SK-N-SH treated with all-trans-retinoic acid at 6 μM for 48 hours (cell line): ENCODE results near the gene MOXD1.
"Not testable (repeated sequence)": the region's sequence is repeated elsewhere in the genome, so short reads cannot be mapped to it uniquely, and the experiment has no call there.

Source experiments
- ATAC-seq: fragments of 200-7000 bp; cut with Tn5 transposase; 3 replicates; pipeline ENCODE4 v1.9.1; 2020; ENCODE audit warnings: mild to moderate bottlenecking, moderate library complexity
- ARNTL ChIP-seq: fragments of 450-650 bp; formaldehyde crosslinking; IDR thresholded peaks from 2 replicates; pipeline ENCODE4 v1.5.0; 2020; ENCODE audit warnings: low read depth, mild to moderate bottlenecking, moderate library complexity, borderline replicate concordance
- BACH2 ChIP-seq: fragments of 250-450 bp; sonication (Bioruptor Pico); IDR thresholded peaks from 2 replicates; pipeline ENCODE4 v1.9.0; 2021; ENCODE audit warnings: mild to moderate bottlenecking, borderline replicate concordance
- CREB5 ChIP-seq: fragments of 250-450 bp; sonication (Bioruptor Pico); IDR thresholded peaks from 2 replicates; pipeline ENCODE4 v1.5.1; 2020; ENCODE audit warnings: low read depth, mild to moderate bottlenecking, moderate library complexity
- ESRRG ChIP-seq: fragments of 250-450 bp; sonication (Bioruptor Pico); IDR thresholded peaks from 2 replicates; pipeline ENCODE4 v1.6.1; 2021; ENCODE audit warnings: mild to moderate bottlenecking
- GLIS3 ChIP-seq: fragments of 250-450 bp; sonication (Bioruptor Pico); IDR thresholded peaks from 2 replicates; pipeline ENCODE4 v1.5.0; 2020; ENCODE audit warnings: mild to moderate bottlenecking, moderate library complexity
- OSR1 ChIP-seq: fragments of 250-450 bp; sonication (Bioruptor Pico); IDR thresholded peaks from 2 replicates; pipeline ENCODE4 v1.8.0; 2022; ENCODE audit warnings: moderate library complexity, mild to moderate bottlenecking, inconsistent platforms
- RARB ChIP-seq: fragments of 250-450 bp; sonication (Bioruptor Pico); IDR thresholded peaks from 2 replicates; pipeline ENCODE4 v1.8.0; 2021; ENCODE audit warnings: mild to moderate bottlenecking, moderate library complexity
- SNAI2 ChIP-seq: fragments of 250-450 bp; sonication (Bioruptor Pico); IDR thresholded peaks from 2 replicates; pipeline ENCODE4 v1.5.0; 2020; ENCODE audit warnings: mild to moderate bottlenecking, moderate library complexity
- TCF4 ChIP-seq: fragments of 250-450 bp; sonication (Bioruptor Pico); IDR thresholded peaks from 2 replicates; pipeline ENCODE4 v1.8.0; 2021; ENCODE audit warnings: mild to moderate bottlenecking, moderate library complexity, borderline replicate concordance
- TOX ChIP-seq: fragments of 250-450 bp; sonication (Bioruptor Pico); IDR thresholded peaks from 2 replicates; pipeline ENCODE4 v1.8.0; 2021; ENCODE audit warnings: mild to moderate bottlenecking, moderate library complexity, borderline replicate concordance
- ZC3H10 ChIP-seq: fragments of 250-450 bp; sonication (Bioruptor Pico); IDR thresholded peaks from 2 replicates; pipeline ENCODE4 v1.5.1; 2021; ENCODE audit warnings: mild to moderate bottlenecking, moderate library complexity
- ZFP3 ChIP-seq: fragments of 250-450 bp; sonication (Bioruptor Pico); IDR thresholded peaks from 2 replicates; pipeline ENCODE4 v1.5.0; 2020; ENCODE audit warnings: mild to moderate bottlenecking, moderate library complexity
- ZFP30 ChIP-seq: fragments of 450-650 bp; formaldehyde crosslinking; IDR thresholded peaks from 2 replicates; pipeline ENCODE4 v1.5.0; 2022; ENCODE audit warnings: mild to moderate bottlenecking, moderate library complexity
- ZNF565 ChIP-seq: fragments of 450-650 bp; formaldehyde crosslinking; conservative IDR thresholded peaks from 2 replicates; pipeline ENCODE4 v1.5.0; 2020; ENCODE audit warnings: low read depth, mild to moderate bottlenecking, moderate library complexity
- ZNF70 ChIP-seq: fragments of 450-650 bp; formaldehyde crosslinking; IDR thresholded peaks from 2 replicates; pipeline ENCODE4 v1.5.0; 2020; ENCODE audit warnings: mild to moderate bottlenecking, moderate library complexity
- TF ChIP-seq, protein P1 (sequence below): fragments of 250-450 bp; sonication (Bioruptor Pico); IDR thresholded peaks from 2 replicates; pipeline ENCODE4 v1.5.0; 2020; ENCODE audit warnings: mild to moderate bottlenecking, moderate library complexity
- TF ChIP-seq, protein P2 (sequence below): fragments of 250-450 bp; sonication (Bioruptor Pico); IDR thresholded peaks from 2 replicates; pipeline ENCODE4 v1.5.1; 2021; ENCODE audit warnings: mild to moderate bottlenecking, moderate library complexity
- TF ChIP-seq, protein P3 (sequence below): fragments of 250-450 bp; sonication (Bioruptor Pico); IDR thresholded peaks from 2 replicates; pipeline ENCODE4 v1.8.0; 2021; ENCODE audit warnings: low read depth, mild to moderate bottlenecking, moderate library complexity, borderline replicate concordance

Gene MOXD1

DNA sequence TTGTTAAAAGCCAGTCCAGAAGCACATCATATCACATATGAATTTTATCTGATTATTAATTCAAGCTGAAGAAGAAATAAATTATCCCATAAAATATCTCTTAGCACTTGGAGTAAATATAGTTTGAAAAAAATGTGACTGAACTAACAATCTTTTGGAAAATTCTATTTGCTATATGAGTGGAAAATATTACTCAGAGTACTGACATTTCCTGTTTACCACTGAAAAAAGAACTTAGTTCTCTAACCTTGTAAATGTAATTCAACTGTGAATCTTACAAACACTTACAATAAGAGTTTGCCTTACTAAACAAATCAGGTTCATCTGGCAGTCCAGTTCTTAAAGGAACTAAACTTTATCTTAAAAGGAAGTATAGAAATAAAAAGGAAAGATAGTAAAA is 44.2 kb downstream of the MOXD1 start:
- TF ChIP-seq RARB (CRISPR knock-in tag), result no peak
- 0 out of 2 replicates have a peak, but pooled peaks have one; percentile 34 for TF ChIP-seq ZC3H10
- ATAC-seq, result no peak; the same call in 2 of the 3 replicates

DNA sequence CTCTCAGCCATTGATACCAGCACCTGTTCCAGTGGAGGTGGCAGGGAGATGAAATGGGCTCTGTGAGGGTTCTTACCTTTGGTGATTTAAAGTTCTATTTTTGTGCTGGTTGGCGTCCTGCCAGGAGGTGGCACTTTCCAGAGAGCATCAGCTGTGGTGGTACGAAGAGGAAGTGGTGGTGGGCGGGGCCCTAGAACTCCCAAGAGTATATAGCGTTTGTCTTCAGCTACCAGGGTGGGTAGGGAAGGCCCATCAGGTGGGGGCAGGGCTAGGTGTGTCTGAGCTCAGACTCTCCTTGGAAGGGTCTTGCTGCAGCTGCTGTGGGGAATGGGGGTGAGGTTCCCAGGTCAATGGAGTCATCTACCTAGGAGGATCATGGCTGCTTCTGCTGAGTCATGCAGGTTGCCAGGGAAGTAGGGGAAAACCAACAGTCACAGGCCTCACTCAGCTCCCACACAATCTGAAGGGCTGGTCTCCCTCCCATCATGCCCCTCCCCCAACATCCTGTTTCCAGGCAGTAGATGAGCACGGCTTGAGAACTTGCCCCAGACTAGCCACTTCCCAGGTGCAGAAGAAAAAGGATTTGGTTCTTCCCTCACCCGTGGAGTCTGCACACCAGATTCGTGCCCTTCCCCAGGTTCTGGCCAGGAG is 46.6 kb downstream of the MOXD1 start:
- ATAC-seq, result no peak
- TF ChIP-seq ZNF70 (CRISPR knock-in tag) (no peak), ZFP30 (no peak), TCF4 (CRISPR knock-in tag) (no peak)

DNA sequence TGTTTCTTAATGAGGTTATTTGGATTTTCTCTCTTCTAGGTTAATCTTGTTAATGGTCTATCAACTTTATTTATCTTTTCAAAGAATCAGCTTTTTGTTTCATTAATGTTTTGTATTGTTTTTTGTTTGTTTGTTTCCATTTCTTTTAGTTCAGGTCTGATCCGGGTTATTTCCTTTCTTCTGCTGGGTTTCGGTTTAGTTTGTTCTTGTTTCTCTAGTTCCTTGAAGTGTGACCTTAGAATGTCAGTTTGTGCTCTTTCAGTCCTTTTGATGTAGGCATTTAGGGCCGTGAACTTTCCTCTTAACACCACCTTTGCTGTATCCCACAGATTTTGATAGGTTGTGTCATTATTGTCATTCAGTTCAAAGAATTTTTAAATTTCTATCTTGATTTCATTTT is 49.3 kb downstream of the MOXD1 start:
- ATAC-seq, result not testable (repeated sequence)

DNA sequence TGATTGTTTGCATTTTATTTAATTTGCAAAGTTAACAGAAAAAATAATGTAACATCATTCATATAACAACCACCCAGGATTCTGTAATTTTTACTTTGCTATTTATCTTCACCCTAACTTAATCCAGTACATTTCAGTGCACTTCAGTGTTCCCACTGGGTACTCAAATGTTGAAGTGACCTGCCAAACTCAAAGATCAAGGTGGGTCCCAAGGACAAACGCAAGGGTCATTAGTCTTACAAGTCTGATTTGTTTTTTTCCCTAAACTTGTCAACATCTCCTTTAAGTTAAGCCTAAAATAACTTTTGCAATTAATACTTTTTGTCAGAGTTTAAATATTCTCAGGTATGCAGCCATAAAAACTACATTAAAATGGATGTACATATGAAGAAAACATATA is 53.0 kb downstream of the MOXD1 start:
- no peak for TF ChIP-seq CREB5
- TF ChIP-seq, protein P1, sequence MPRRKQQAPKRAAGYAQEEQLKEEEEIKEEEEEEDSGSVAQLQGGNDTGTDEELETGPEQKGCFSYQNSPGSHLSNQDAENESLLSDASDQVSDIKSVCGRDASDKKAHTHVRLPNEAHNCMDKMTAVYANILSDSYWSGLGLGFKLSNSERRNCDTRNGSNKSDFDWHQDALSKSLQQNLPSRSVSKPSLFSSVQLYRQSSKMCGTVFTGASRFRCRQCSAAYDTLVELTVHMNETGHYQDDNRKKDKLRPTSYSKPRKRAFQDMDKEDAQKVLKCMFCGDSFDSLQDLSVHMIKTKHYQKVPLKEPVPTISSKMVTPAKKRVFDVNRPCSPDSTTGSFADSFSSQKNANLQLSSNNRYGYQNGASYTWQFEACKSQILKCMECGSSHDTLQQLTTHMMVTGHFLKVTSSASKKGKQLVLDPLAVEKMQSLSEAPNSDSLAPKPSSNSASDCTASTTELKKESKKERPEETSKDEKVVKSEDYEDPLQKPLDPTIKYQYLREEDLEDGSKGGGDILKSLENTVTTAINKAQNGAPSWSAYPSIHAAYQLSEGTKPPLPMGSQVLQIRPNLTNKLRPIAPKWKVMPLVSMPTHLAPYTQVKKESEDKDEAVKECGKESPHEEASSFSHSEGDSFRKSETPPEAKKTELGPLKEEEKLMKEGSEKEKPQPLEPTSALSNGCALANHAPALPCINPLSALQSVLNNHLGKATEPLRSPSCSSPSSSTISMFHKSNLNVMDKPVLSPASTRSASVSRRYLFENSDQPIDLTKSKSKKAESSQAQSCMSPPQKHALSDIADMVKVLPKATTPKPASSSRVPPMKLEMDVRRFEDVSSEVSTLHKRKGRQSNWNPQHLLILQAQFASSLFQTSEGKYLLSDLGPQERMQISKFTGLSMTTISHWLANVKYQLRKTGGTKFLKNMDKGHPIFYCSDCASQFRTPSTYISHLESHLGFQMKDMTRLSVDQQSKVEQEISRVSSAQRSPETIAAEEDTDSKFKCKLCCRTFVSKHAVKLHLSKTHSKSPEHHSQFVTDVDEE (CRISPR knock-in tag), result no peak
- TF ChIP-seq TCF4 (CRISPR knock-in tag), result no peak
- no peak for TF ChIP-seq SNAI2 (CRISPR knock-in tag)
- ATAC-seq, result no peak

GRCh38 chr6:132344811-132345210 is 56.5 kb downstream of the MOXD1 start:
- no peak for ATAC-seq
- TF ChIP-seq, protein P2, sequence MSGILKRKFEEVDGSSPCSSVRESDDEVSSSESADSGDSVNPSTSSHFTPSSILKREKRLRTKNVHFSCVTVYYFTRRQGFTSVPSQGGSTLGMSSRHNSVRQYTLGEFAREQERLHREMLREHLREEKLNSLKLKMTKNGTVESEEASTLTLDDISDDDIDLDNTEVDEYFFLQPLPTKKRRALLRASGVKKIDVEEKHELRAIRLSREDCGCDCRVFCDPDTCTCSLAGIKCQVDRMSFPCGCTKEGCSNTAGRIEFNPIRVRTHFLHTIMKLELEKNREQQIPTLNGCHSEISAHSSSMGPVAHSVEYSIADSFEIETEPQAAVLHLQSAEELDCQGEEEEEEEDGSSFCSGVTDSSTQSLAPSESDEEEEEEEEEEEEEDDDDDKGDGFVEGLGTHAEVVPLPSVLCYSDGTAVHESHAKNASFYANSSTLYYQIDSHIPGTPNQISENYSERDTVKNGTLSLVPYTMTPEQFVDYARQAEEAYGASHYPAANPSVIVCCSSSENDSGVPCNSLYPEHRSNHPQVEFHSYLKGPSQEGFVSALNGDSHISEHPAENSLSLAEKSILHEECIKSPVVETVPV (CRISPR knock-in tag), result no peak
- TF ChIP-seq, protein P3, sequence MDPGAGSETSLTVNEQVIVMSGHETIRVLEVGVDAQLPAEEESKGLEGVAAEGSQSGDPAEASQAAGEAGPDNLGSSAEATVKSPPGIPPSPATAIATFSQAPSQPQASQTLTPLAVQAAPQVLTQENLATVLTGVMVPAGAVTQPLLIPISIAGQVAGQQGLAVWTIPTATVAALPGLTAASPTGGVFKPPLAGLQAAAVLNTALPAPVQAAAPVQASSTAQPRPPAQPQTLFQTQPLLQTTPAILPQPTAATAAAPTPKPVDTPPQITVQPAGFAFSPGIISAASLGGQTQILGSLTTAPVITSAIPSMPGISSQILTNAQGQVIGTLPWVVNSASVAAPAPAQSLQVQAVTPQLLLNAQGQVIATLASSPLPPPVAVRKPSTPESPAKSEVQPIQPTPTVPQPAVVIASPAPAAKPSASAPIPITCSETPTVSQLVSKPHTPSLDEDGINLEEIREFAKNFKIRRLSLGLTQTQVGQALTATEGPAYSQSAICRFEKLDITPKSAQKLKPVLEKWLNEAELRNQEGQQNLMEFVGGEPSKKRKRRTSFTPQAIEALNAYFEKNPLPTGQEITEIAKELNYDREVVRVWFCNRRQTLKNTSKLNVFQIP (CRISPR knock-in tag), result no peak
- no peak for TF ChIP-seq ZC3H10
- TF ChIP-seq ZFP30, result no peak
- TF ChIP-seq ZFP3 (CRISPR knock-in tag), result no peak
- no peak for TF ChIP-seq GLIS3
- no peak for TF ChIP-seq ARNTL (CRISPR knock-in tag)
- TF ChIP-seq RARB (CRISPR knock-in tag), result no peak
- no peak for TF ChIP-seq TOX
- TF ChIP-seq ESRRG (CRISPR knock-in tag), result no peak
- TF ChIP-seq, protein P1 (CRISPR knock-in tag), result no peak
- TF ChIP-seq OSR1 (CRISPR knock-in tag), result no peak
- TF ChIP-seq TCF4 (CRISPR knock-in tag), result no peak
- no peak for TF ChIP-seq BACH2 (CRISPR knock-in tag)
- no peak for TF ChIP-seq SNAI2 (CRISPR knock-in tag)
- TF ChIP-seq ZNF565 (CRISPR knock-in tag), result no peak
